Spleen (tissue), 11 donors: ENCODE data around the gene COMMD9. TPM values are rescaled to one million over a fixed set of nuclear protein-coding genes. Genes with fewer than 3 reads are reported as not detected.
"Not testable (repeated sequence)": the region's sequence is repeated elsewhere in the genome, so short reads cannot be mapped to it uniquely, and the experiment has no call there.

Source experiments
- DNase-seq: peaks from one replicate; pipeline ENCODE4 v3.0.0-alpha.2; 2020
- H3K27ac ChIP-seq, 8 donors: fragments of 200-600 bp; sonication (generic) in 7 of 8; 1 replicate in 4 of 8; 2 replicates in 4 of 8; pipeline versions ENCODE4 v1.5.0 to v1.8.0; 2016 to 2021; ENCODE audit warnings: inconsistent platforms in 4 of 8, mild to moderate bottlenecking in 4 of 8, moderate library complexity in 1 of 8
- H3K27me3 ChIP-seq, 7 donors: fragments of 200-600 bp; sonication (generic) in 6 of 7; replicated peaks in 1 of 7; 1 replicate in 4 of 7; 2 replicates in 3 of 7; pipeline versions ENCODE4 v1.5.0 to v1.8.0; 2016 to 2021; ENCODE audit warnings: inconsistent platforms in 3 of 7, mild to moderate bottlenecking in 1 of 7
- H3K36me3 ChIP-seq, 6 donors: fragments of 200-600 bp; sonication (generic) in 5 of 6; 1 replicate in 4 of 6; 2 replicates in 2 of 6; pipeline versions ENCODE4 v1.5.0 to v1.8.0; 2016 to 2021; ENCODE audit warnings: inconsistent platforms in 2 of 6
- H3K4me1 ChIP-seq, 6 donors: fragments of 200-600 bp; sonication (generic) in 5 of 6; 1 replicate in 3 of 6; 2 replicates in 3 of 6; pipeline versions ENCODE4 v1.5.0 to v1.8.0; 2016 to 2021; ENCODE audit warnings: inconsistent platforms in 3 of 6
- H3K4me3 ChIP-seq, 8 donors: fragments of 200-600 bp; sonication (generic) in 7 of 8; 1 replicate in 4 of 8; 2 replicates in 4 of 8; pipeline versions ENCODE4 v1.5.0 to v1.8.0; 2016 to 2021; ENCODE audit warnings: inconsistent platforms in 4 of 8, mild to moderate bottlenecking in 4 of 8, moderate library complexity in 2 of 8
- H3K9me3 ChIP-seq, 8 donors: fragments of 200-600 bp; sonication (generic) in 7 of 8; 1 replicate in 4 of 8; 2 replicates in 4 of 8; pipeline versions ENCODE4 v1.5.0 to v1.8.0; 2016 to 2021; ENCODE audit warnings: inconsistent platforms in 4 of 8
- POLR2A ChIP-seq, 3 donors: fragments of 450-650 bp; IDR thresholded peaks; one replicate each; pipeline ENCODE4 v1.5.1; 2017; ENCODE audit warnings: antibody characterized with exemption in 3 of 3, mild to moderate bottlenecking in 1 of 3
- POLR2AphosphoS5 ChIP-seq, 3 donors: sonication (generic); formaldehyde crosslinking; IDR thresholded peaks; one replicate each; pipeline ENCODE4 v1.5.1; 2017; ENCODE audit warnings: antibody characterized with exemption in 3 of 3
- WGBS, 5 donors: extraction: QIAGEN DNeasy Blood & Tissue Kit in 3 of 5; methylation state at CpG; one replicate each; pipeline versions ENCODE4 v1.1.5 to v1.1.7; 2013 to 2018; 5-methylcytosine and 5-hydroxymethylcytosine counted together
- intact Hi-C: fragments of 100-400 bp; cut with DNase I; formaldehyde crosslinking; loops from one replicate; pipeline ENCODE4 v1.15.0; 2023; ENCODE audit warnings: low total_unique reads
- polyA plus RNA-seq, 3 donors: library from polyadenylated mRNA; stranded (reverse); fragments of 200-250 nt; gene quantifications; one replicate each; pipeline ENCODE4 v1.2.1, GENCODE V29; 2013
- total RNA-seq, 7 donors: library from RNA; depleted of rRNA in 3 of 7; stranded (reverse); fragments of >200 nt in 3 of 7; fragmentation: NEBNext Ultra II Directional in 4 of 7; extraction: Animal tissue kit (Norgen Biotek cat#: 25700) in 4 of 7; gene quantifications; one replicate each; pipeline versions ENCODE4 v1.1.0 to v1.2.1, GENCODE V29; 2016 to 2021
- TF ChIP-seq, protein P1 (sequence below), 11 experiments: fragments of 200-600 bp in 7 of 11; fragments of 450-650 bp in 4 of 11; sonication (generic) in 4 of 11; IDR thresholded peaks in 8 of 11; conservative IDR thresholded peaks in 3 of 11; 1 replicate in 7 of 11; 2 replicates in 4 of 11; pipeline versions ENCODE4 v1.4.0 to v1.8.0; 2016 to 2021; ENCODE audit warnings: antibody characterized with exemption in 11 of 11, inconsistent platforms in 4 of 11, mild to moderate bottlenecking in 1 of 11
- donor health status: healthy with polysubstance abuse.
- donor health status: DM: no; HTN: no; CAD: no; lungs with moderate emphysema.
- donor health status: DM: no; HTN: no; CAD: no.
- donor health status: Bipolar disorder and iron deficiency.
- donor health status: healthy.
- donor health status: DM: no; HTN: no; CAD: no.
- donor health status: DM: yes; HTN: yes; CAD: no.

COMMD9 gene
- total and polyA plus RNA-seq, 10 donors: 27.3 to 63.5 (median 50.7) TPM

DNA sequence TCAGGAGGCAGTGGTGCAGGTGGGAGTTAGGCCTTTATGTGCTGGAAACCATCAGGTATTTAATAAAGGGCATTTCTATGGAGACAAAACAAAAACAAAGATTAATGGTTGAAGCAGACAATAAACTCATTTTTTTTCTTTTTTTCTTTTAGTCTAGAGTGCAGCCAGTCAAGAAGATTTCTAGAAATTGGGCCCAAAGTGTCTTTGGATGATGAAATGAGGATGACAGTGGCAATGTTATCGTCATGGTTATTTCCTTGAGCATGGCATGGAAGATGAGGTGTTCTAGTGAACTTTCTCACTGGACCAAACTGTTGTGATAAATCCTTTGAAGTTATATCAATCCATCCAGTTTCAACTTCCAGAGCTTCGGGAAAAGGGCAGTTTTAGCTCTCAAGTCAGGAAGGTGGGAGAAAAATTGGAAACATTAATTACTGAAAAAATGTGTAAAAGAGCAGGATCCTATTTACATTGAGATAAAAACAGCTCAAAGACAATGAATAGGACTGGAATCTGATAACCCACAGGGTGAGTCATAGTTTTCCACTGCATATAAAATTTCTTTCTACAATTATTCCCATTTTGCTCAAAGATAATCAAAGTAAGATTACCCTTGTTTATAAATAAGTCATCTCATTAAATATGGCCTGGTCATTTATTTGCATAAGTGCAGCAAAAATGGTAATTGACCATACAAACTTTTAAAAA lies 39.9 kb upstream of the COMMD9 start:
- 89 to 96% (median 91%) methylated on average over 2 of the region's 2 CpGs for WGBS, 5 donors
- intact Hi-C loops: no loop called here
- Histone ChIP-seq H3K27me3 (no peaks in the 10 kb centered on the region), H3K27ac (no peak overlapping the region), H3K4me1 (peaks cover 0 to 11% (median 2%) of the 10 kb centered on the region in 6 donors), H3K36me3 (no peaks in the 10 kb centered on the region), H3K4me3 (no peak overlapping the region), H3K9me3 (no peaks in the 10 kb centered on the region)
- TF ChIP-seq POLR2AphosphoS5 (IDR thresholded peaks at IDR 0.05) (no peak), POLR2A (IDR thresholded peaks at IDR 0.05) (no peak)
- TF ChIP-seq, protein P1, sequence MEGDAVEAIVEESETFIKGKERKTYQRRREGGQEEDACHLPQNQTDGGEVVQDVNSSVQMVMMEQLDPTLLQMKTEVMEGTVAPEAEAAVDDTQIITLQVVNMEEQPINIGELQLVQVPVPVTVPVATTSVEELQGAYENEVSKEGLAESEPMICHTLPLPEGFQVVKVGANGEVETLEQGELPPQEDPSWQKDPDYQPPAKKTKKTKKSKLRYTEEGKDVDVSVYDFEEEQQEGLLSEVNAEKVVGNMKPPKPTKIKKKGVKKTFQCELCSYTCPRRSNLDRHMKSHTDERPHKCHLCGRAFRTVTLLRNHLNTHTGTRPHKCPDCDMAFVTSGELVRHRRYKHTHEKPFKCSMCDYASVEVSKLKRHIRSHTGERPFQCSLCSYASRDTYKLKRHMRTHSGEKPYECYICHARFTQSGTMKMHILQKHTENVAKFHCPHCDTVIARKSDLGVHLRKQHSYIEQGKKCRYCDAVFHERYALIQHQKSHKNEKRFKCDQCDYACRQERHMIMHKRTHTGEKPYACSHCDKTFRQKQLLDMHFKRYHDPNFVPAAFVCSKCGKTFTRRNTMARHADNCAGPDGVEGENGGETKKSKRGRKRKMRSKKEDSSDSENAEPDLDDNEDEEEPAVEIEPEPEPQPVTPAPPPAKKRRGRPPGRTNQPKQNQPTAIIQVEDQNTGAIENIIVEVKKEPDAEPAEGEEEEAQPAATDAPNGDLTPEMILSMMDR (IDR thresholded peaks at IDR 0.05 in 8 of 11, conservative IDR thresholded peaks at IDR 0.05 in 3 of 11): no peak
- DNase-seq: no peak

DNA sequence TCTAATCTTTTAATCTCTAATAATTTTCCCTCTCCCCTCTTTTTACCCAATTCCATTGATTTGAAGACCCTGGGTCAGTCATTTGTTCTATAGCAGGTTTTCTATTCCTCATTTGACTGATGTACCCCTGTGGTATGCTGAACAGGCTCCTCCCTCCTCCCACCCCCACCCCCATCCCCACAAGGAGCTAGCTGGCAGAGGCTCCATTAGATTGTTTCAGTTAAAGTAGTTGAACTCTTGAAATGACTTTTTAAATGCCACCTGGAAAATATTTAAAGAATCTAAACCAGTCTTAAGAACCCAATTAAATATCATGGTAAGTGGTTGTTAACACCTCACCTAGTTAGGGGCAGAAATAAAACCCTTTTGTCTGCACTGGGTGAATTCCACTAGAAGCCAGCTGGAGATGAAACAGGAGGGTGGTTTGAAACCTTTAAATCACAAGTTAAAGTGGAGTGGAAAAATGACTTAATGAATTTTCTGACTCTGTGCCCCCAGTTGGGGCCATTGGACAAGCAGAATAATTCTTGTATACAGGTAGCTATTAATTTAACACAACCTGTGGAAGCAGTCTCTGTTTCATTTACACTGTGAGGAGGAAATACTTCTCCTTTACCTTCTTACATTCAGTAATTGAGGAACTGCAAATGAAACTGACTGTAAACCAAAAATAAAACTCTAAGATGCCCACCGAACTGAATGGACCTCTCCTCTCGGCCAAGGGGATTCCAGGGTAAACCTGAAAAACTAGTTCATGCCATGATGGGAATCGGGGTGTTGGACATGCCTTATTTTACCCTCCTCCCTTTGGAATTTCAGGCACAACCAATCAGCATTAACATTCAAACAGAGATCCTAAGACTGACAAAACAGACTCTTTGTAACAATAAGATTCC lies 37.5 kb upstream of the COMMD9 start:
- WGBS, 5 donors: 38 to 70% (median 55%) methylated on average over 3 of the region's 3 CpGs
- no peaks in the 10 kb centered on the region for H3K9me3 ChIP-seq
- TF ChIP-seq, protein P1 (IDR thresholded peaks at IDR 0.05 in 8 of 11, conservative IDR thresholded peaks at IDR 0.05 in 3 of 11): no peak
- TF ChIP-seq POLR2A (IDR thresholded peaks at IDR 0.05): no peak
- no peak for TF ChIP-seq POLR2AphosphoS5 (IDR thresholded peaks at IDR 0.05)

DNA sequence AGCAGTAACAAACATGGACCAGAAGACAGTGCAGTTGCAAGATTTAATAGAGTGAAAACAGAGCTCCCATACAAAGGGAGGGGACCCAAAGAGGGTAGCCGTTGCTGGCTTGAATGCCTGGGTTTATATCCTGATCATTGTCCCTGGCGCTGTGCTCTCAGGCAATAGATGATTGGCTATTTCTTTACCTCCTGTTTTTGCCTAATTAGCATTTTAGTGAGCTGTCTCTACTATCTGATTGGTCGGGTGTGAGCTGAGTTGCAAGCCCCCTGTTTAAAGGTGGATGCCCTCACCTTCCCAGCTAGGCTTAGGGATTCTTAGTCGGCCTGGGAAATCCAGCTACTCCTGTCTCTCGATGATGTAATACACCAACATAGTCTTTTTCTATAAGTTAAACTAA lies 36.2 kb upstream of the COMMD9 start:
- peaks cover 0 to 11% (median 2%) of the 10 kb centered on the region in 6 donors for H3K4me1 ChIP-seq
- DNase-seq, H3K27ac ChIP-seq, H3K9me3 ChIP-seq, H3K36me3 ChIP-seq, intact Hi-C loops, H3K4me3 ChIP-seq, H3K27me3 ChIP-seq: not testable (repeated sequence)
- WGBS, 5 donors: 93 to 95% (median 93%) methylated on average over 5 of the region's 5 CpGs

More for the DNA sequence above, 37.5 kb upstream of the COMMD9 start:
- intact Hi-C loops: no loop called here
- peaks cover 0 to 11% (median 2%) of the 10 kb centered on the region in 6 donors for H3K4me1 ChIP-seq
- no peak overlapping the region for H3K27ac ChIP-seq
- no peaks in the 10 kb centered on the region for H3K36me3 ChIP-seq
- DNase-seq: no peak
- H3K27me3 ChIP-seq: no peaks in the 10 kb centered on the region
- H3K4me3 ChIP-seq: peak overlapping the region in 1 of 8 donors; percentile 5

DNA sequence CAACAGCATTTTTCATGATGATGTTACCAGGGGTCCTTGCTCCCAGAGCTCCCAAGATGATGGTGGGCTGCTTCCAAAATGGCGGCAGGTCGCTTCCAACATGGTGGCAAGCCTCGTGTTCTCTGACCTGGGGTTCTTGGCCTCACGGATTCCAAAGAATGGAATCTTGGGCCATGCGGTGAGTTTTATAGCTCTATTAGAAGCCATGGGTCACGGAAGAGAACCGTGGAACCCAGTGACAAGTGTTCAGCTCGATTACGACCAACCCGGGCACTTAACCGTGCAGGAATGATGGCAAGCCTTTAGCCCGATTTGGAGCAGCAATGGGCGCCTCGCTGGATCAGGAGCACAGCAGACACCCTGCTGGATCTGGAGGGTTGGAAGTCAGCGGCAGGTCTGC lies 35.7 kb upstream of the COMMD9 start:
- H3K27ac ChIP-seq, H3K4me3 ChIP-seq, H3K9me3 ChIP-seq, DNase-seq, H3K36me3 ChIP-seq, H3K27me3 ChIP-seq, intact Hi-C loops: not testable (repeated sequence)
- WGBS, 5 donors: 92 to 96% (median 95%) methylated on average over 15 of the region's 15 CpGs
- H3K4me1 ChIP-seq: peaks cover 0 to 11% (median 2%) of the 10 kb centered on the region in 6 donors

DNA sequence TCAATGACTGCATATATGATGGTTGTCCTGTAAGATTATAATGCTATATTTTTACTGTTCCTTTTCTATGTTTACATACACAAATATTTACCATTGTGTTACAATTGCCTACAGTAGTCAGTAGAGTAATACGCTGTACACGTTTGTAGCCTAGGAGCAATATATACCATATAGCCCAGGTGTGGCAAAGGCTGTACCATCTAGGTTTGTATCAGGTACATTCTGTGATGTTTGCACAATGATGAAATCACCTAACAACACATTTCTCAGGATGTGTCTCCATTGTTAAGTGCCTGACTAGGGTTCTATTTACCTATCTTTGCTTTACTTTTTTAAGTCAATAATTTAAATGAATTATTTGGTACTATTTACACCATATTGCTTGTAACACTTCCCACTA lies 28.8 kb upstream of the COMMD9 start:
- Histone ChIP-seq H3K4me1 (no peaks in the 10 kb centered on the region), H3K27me3 (no peaks in the 10 kb centered on the region), H3K27ac (no peak overlapping the region), H3K36me3 (no peaks in the 10 kb centered on the region), H3K4me3 (no peak overlapping the region), H3K9me3 (no peaks in the 10 kb centered on the region)
- intact Hi-C loops: no loop called here
- no peak for TF ChIP-seq POLR2A (IDR thresholded peaks at IDR 0.05)
- TF ChIP-seq, protein P1 (IDR thresholded peaks at IDR 0.05 in 8 of 11, conservative IDR thresholded peaks at IDR 0.05 in 3 of 11): no peak
- no peak for TF ChIP-seq POLR2AphosphoS5 (IDR thresholded peaks at IDR 0.05)
- WGBS, 5 donors: 33 to 64% (median 43%) methylated on average over 2 of the region's 2 CpGs
- no peak for DNase-seq
